Ovary (tissue), 9 donors: Measurements from ENCODE around the gene ADAM29. TPM values are rescaled to one million over a fixed set of nuclear protein-coding genes. Genes with fewer than 3 reads are reported as not detected.

Experiments used
- DNase-seq, 5 donors: peaks; one replicate each; pipeline ENCODE4 v3.0.0-alpha.2; 2019 to 2020
- H3K27ac ChIP-seq, 2 donors: fragments of 200-600 bp; one replicate each; pipeline versions ENCODE4 v1.5.1 to v1.8.0; 2019 to 2022
- H3K27me3 ChIP-seq: fragments of 200-600 bp; one replicate; pipeline ENCODE4 v1.8.0; 2022
- H3K36me3 ChIP-seq: fragments of 200-600 bp; sonication (generic); one replicate; pipeline ENCODE4 v1.5.1; 2019
- H3K4me1 ChIP-seq: one replicate; pipeline ENCODE4 v1.8.1; 2013; ENCODE audit warnings: mild to moderate bottlenecking, moderate library complexity; ENCODE audit not compliant: insufficient read depth
- H3K4me3 ChIP-seq: fragments of 200-600 bp; sonication (generic); one replicate; pipeline ENCODE4 v1.5.1; 2017
- H3K9me3 ChIP-seq, 2 donors: fragments of 200-600 bp in 1 of 2; sonication (generic) in 1 of 2; one replicate each; pipeline versions ENCODE4 v1.5.1 to v1.8.1; 2013 to 2019; ENCODE audit warnings: mild to moderate bottlenecking in 1 of 2, moderate library complexity in 1 of 2
- EP300 ChIP-seq: sonication (generic); formaldehyde crosslinking; IDR thresholded peaks from one replicate; pipeline ENCODE4 v1.6.1; 2017; ENCODE audit warnings: antibody characterized with exemption
- POLR2A ChIP-seq: fragments of 450-650 bp; IDR thresholded peaks from one replicate; pipeline ENCODE4 v1.6.1; 2017; ENCODE audit warnings: antibody characterized with exemption, mild to moderate bottlenecking, moderate library complexity
- WGBS, 3 donors: extraction: QIAGEN DNeasy Blood & Tissue Kit in 1 of 3; methylation state at CpG; one replicate each; pipeline versions ENCODE4 v1.1.5 to v1.1.7; 2013 to 2017; 5-methylcytosine and 5-hydroxymethylcytosine counted together
- intact Hi-C, 4 donors: fragments of 100-400 bp; cut with DNase I; formaldehyde crosslinking; loops; one replicate each; pipeline versions ENCODE4 v1.11.0 to v1.15.1; 2022 to 2023
- polyA plus RNA-seq, 2 donors: library from polyadenylated mRNA; stranded (reverse); fragments of 200-250 nt in 1 of 2; fragments of 350-450 nt in 1 of 2; fragmentation: Illumina TruSeq in 1 of 2; extraction: RNeasy Lipid Tissue Mini Kit (QIAGEN cat#74804) in 1 of 2; gene quantifications; one replicate each; pipeline ENCODE4 v1.2.3, GENCODE V29; 2013 to 2014
- total RNA-seq, 7 donors: library from RNA; depleted of rRNA in 2 of 7; stranded (reverse); fragments of >200 nt in 2 of 7; fragmentation: NEBNext Ultra II Directional in 3 of 7; extraction: Animal tissue kit (Norgen Biotek cat#: 25700) in 3 of 7; gene quantifications; one replicate each; pipeline versions ENCODE4 v1.1.0 to v1.2.4, GENCODE V29; 2016 to 2023
- TF ChIP-seq, protein P1 (sequence below), 3 donors: fragments of 450-650 bp in 2 of 3; fragments of 200-600 bp in 1 of 3; IDR thresholded peaks; one replicate each; pipeline versions ENCODE4 v1.5.1 to v1.8.0; 2016 to 2022; ENCODE audit warnings: antibody characterized with exemption in 3 of 3, mild to moderate bottlenecking in 1 of 3
- donor health status: DM: no; HTN: no; CAD: no; lungs with moderate emphysema.
- donor health status: DM: no; HTN: no; CAD: no.
- donor health status: Bipolar disorder and iron deficiency.
- donor health status: DM: yes; HTN: yes; CAD: no.
- donor health status: DM: no; HTN: no; CAD: no.
- donor health status: DM: yes; HTN: yes; CAD: no.

Gene ADAM29
- total and polyA plus RNA-seq, 9 donors: not detected

- TF ChIP-seq EP300 (no peak), POLR2A (no peak)
- TF ChIP-seq, protein P1, sequence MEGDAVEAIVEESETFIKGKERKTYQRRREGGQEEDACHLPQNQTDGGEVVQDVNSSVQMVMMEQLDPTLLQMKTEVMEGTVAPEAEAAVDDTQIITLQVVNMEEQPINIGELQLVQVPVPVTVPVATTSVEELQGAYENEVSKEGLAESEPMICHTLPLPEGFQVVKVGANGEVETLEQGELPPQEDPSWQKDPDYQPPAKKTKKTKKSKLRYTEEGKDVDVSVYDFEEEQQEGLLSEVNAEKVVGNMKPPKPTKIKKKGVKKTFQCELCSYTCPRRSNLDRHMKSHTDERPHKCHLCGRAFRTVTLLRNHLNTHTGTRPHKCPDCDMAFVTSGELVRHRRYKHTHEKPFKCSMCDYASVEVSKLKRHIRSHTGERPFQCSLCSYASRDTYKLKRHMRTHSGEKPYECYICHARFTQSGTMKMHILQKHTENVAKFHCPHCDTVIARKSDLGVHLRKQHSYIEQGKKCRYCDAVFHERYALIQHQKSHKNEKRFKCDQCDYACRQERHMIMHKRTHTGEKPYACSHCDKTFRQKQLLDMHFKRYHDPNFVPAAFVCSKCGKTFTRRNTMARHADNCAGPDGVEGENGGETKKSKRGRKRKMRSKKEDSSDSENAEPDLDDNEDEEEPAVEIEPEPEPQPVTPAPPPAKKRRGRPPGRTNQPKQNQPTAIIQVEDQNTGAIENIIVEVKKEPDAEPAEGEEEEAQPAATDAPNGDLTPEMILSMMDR (IDR thresholded peaks at IDR 0.05): no peak
- WGBS, 3 donors: 32 to 51% (median 35%) methylated on average over 1 of the region's 1 CpG
- H3K36me3 ChIP-seq: no peaks in the 10 kb centered on the region
- no peaks in the 10 kb centered on the region for H3K4me1 ChIP-seq
- H3K9me3 ChIP-seq: no peaks in the 10 kb centered on the region
- no peaks in the 10 kb centered on the region for H3K27me3 ChIP-seq
- H3K27ac ChIP-seq: no peak overlapping the region
- DNase-seq: no peak
- H3K4me3 ChIP-seq: no peak overlapping the region
- intact Hi-C loops: no loop called here
Measured at GRCh38 chr4:174873931-174874330, 44.2 kb upstream of the ADAM29 start.

DNA sequence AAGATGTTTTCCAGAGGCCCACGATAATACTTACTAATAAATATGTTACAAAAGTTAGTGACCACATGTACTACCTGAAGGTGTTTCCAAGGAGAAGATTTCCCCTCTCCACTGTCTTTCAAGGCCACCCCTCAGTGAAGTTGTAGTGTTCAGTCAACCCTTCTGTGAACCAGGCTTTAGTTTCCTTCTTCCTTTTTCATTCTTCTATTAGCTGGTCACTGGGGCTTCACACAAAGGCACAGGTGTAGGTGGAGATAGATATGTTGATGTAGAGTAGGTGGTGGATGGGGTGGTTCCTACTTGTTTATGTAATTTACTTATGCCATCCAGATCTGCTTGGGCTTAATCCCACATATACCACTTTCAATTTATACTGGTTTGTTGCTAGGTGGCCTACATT lies 43.3 kb upstream of the ADAM29 start:
- no peaks in the 10 kb centered on the region for H3K27me3 ChIP-seq
- H3K9me3 ChIP-seq: no peaks in the 10 kb centered on the region
- TF ChIP-seq EP300 (no peak), POLR2A (no peak)
- TF ChIP-seq, protein P1 (IDR thresholded peaks at IDR 0.05): no peak
- no peaks in the 10 kb centered on the region for H3K4me1 ChIP-seq
- H3K4me3 ChIP-seq: no peak overlapping the region
- intact Hi-C loops: no loop called here
- WGBS, 3 donors: 45 to 84% (median 78%) methylated on average over 1 of the region's 1 CpG
- no peak for DNase-seq
- H3K27ac ChIP-seq: no peak overlapping the region
- H3K36me3 ChIP-seq: no peaks in the 10 kb centered on the region

DNA sequence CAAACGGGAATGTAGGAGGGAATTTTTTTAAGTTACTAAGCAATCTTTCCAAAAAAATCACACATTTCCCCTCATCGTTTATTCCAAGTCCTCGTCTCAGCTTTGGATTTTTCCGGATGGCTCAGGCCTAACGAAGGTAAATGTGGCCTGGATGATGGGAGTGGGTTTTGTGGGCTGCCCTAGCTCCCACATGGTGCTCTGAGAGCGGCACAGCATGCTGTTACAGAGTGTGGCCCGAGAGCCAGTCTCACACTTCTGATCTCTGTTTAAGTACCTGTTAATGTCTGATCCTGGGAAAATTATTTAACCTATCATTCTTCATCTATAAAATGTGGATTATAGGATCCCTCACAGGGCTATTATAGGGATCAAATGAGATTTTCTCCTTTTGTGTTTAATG lies 38.2 kb upstream of the ADAM29 start:
- Histone ChIP-seq H3K4me1 (no peaks in the 10 kb centered on the region), H3K4me3 (no peak overlapping the region), H3K27ac (no peak overlapping the region), H3K9me3 (no peaks in the 10 kb centered on the region), H3K36me3 (no peaks in the 10 kb centered on the region), H3K27me3 (no peaks in the 10 kb centered on the region)
- 61 to 70% (median 68%) methylated on average over 7 of the region's 7 CpGs for WGBS, 3 donors
- TF ChIP-seq, protein P1 (IDR thresholded peaks at IDR 0.05): no peak
- no peak for TF ChIP-seq POLR2A
- TF ChIP-seq EP300: no peak
- intact Hi-C loops: no loop called here
- no peak for DNase-seq

- H3K27ac ChIP-seq: no peak overlapping the region
- intact Hi-C loops: no loop called here
- H3K36me3 ChIP-seq: no peaks in the 10 kb centered on the region
- H3K4me1 ChIP-seq: no peaks in the 10 kb centered on the region
- no peak overlapping the region for H3K4me3 ChIP-seq
- 74 to 81% (median 80%) methylated on average over 6 of the region's 6 CpGs for WGBS, 3 donors
- no peaks in the 10 kb centered on the region for H3K27me3 ChIP-seq
- DNase-seq: no peak
- TF ChIP-seq, protein P1 (IDR thresholded peaks at IDR 0.05): no peak
- TF ChIP-seq POLR2A: no peak
- no peaks in the 10 kb centered on the region for H3K9me3 ChIP-seq
Measured at GRCh38 chr4:174882317-174882992, 35.7 kb upstream of the ADAM29 start.
